Muscle of leg (tissue), 11 donors: ENCODE measurements around the gene MAGI2. TPM values are rescaled to one million over a fixed set of nuclear protein-coding genes. Genes with fewer than 3 reads are reported as not detected.
"Not testable (repeated sequence)": the region's sequence is repeated elsewhere in the genome, so short reads cannot be mapped to it uniquely, and the experiment has no call there.

Experiments used
- DNase-seq: peaks from one replicate; pipeline ENCODE4 v3.0.0; 2013
- H3K27ac ChIP-seq: one replicate; pipeline ENCODE4 v1.5.1; 2013; ENCODE audit warnings: mild to moderate bottlenecking, low read length, control low read depth
- H3K27me3 ChIP-seq: one replicate; pipeline ENCODE4 v1.6.1; 2013; ENCODE audit warnings: low read length; ENCODE audit not compliant: control insufficient read depth, insufficient read depth
- H3K36me3 ChIP-seq: one replicate; pipeline ENCODE4 v1.6.1; 2013; ENCODE audit warnings: low read length; ENCODE audit not compliant: control insufficient read depth, insufficient read depth
- H3K4me1 ChIP-seq: one replicate; pipeline ENCODE4 v1.6.1; 2013; ENCODE audit warnings: low read length; ENCODE audit not compliant: control insufficient read depth, insufficient read depth
- H3K4me3 ChIP-seq: one replicate; pipeline ENCODE4 v1.5.1; 2013; ENCODE audit warnings: low read length, control low read depth
- H3K9me3 ChIP-seq: replicated peaks from 2 replicates; pipeline ENCODE4 v1.6.1; 2013; ENCODE audit warnings: low read depth, low read length; ENCODE audit not compliant: control insufficient read depth
- WGBS: methylation state at CpG from one replicate; pipeline ENCODE4 v1.1.5; 2013; ENCODE audit warnings: missing lambda C conversion rate; ENCODE audit not compliant: insufficient coverage; 5-methylcytosine and 5-hydroxymethylcytosine counted together
- polyA plus RNA-seq, 8 donors: library from polyadenylated mRNA; unstranded; fragments of 120-200 nt; gene quantifications; one replicate each; pipeline versions ENCODE4 v1.2.1 to v1.2.3, GENCODE V29; 2013; ENCODE audit warnings: inconsistent platforms in 1 of 8, low replicate concordance in 1 of 8; ENCODE audit not compliant: insufficient read length in 8 of 8, insufficient read depth in 1 of 8
- total RNA-seq: library from RNA; stranded (reverse); fragments of 120-200 nt; gene quantifications from one replicate; pipeline ENCODE4 v1.2.4, GENCODE V29; 2013

Gene MAGI2
- total and polyA plus RNA-seq, 9 donors = 3.5 to 6.3 (median 5.2) TPM

DNA sequence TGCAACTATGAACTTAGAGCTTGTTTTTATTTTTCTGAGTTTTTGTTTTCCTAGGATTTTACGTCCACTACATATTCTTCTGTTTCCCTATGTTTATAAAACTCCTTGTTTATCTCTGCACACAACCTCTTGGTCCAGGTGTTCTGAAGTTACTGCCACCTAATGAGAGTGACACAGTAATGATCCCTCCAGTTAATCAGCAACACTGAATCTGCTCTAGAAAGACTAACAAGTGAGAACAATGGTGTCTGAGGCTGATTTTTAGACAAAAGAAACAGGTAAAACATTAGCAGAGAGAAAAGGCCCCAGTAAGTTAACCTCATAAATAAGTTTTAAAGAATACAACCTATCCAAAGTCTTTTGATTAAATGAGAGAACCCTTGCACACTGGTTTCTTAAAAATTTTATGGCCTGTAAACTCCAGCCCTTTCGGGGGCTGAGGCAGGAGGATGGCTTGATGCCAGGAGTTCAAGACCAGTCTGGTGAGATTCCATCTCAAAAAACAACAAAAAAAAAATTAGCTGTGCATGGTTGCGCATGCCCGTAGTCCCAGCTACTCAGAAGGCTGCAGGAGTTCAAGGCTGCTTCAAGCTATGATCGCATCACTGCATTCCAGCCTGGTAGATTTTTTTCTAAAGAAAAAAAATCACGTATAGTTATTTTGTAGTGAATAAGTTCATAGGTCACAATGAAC is 397.6 kb downstream of the MAGI2 start:
- no peaks in the 10 kb centered on the region for H3K27me3 ChIP-seq
- no peak overlapping the region for H3K4me3 ChIP-seq
- no peak overlapping the region for H3K27ac ChIP-seq
- H3K4me1 ChIP-seq = no peaks in the 10 kb centered on the region
- H3K36me3 ChIP-seq = no peaks in the 10 kb centered on the region
- no peaks in the 10 kb centered on the region for H3K9me3 ChIP-seq
- WGBS = 80% methylated on average over 2 of the region's 6 CpGs
- DNase-seq = no peak

GRCh38 chr7:79051915-79052314 is 401.6 kb downstream of the MAGI2 start:
- 88% methylated on average over 1 of the region's 2 CpGs for WGBS
- Histone ChIP-seq H3K4me1 (no peaks in the 10 kb centered on the region), H3K36me3 (no peaks in the 10 kb centered on the region), H3K9me3 (no peaks in the 10 kb centered on the region), H3K27ac (no peak overlapping the region), H3K4me3 (no peak overlapping the region), H3K27me3 (no peaks in the 10 kb centered on the region)
- DNase-seq = no peak

- Histone ChIP-seq H3K27ac (no peak overlapping the region), H3K36me3 (no peaks in the 10 kb centered on the region), H3K4me3 (no peak overlapping the region), H3K27me3 (no peaks in the 10 kb centered on the region), H3K4me1 (no peaks in the 10 kb centered on the region), H3K9me3 (no peaks in the 10 kb centered on the region)
- 85% methylated on average over 2 of the region's 5 CpGs for WGBS
- peak; percentile 5 for DNase-seq
Measured at GRCh38 chr7:79050603-79051002, 402.9 kb downstream of the MAGI2 start.

DNA sequence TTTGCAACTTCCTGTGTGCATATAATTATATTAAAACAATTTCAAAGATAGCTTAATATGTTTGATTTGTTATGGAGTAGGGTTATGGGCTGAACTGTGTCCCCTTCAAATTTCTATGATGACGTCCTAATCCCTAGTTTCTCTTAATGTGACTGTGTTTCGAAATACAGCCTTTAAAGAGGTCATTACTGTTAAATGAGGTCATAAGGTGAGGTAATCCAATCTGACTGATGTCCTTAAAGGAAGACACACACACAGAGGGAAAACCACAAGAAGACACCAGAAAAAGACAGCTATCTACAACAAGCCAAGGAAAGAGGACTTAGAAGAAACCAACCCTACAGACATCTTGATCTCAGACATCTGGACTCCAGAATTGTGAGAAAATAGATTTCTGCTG is 407.4 kb downstream of the MAGI2 start:
- H3K4me1 ChIP-seq = no peaks in the 10 kb centered on the region
- H3K4me3 ChIP-seq = no peak overlapping the region
- DNase-seq = no peak
- no CpG with 5 or more reads among the region's 2 CpGs for WGBS
- H3K36me3 ChIP-seq = no peaks in the 10 kb centered on the region
- H3K27ac ChIP-seq = no peak overlapping the region
- no peaks in the 10 kb centered on the region for H3K9me3 ChIP-seq
- H3K27me3 ChIP-seq = no peaks in the 10 kb centered on the region

- Histone ChIP-seq H3K27ac (no peak overlapping the region), H3K9me3 (no peaks in the 10 kb centered on the region), H3K27me3 (no peaks in the 10 kb centered on the region), H3K4me3 (no peak overlapping the region), H3K36me3 (no peaks in the 10 kb centered on the region), H3K4me1 (no peaks in the 10 kb centered on the region)
- WGBS = no CpG with 5 or more reads among the region's 4 CpGs
- peak; percentile 26 for DNase-seq
Measured at GRCh38 chr7:79037001-79037400, 416.5 kb downstream of the MAGI2 start.

DNA sequence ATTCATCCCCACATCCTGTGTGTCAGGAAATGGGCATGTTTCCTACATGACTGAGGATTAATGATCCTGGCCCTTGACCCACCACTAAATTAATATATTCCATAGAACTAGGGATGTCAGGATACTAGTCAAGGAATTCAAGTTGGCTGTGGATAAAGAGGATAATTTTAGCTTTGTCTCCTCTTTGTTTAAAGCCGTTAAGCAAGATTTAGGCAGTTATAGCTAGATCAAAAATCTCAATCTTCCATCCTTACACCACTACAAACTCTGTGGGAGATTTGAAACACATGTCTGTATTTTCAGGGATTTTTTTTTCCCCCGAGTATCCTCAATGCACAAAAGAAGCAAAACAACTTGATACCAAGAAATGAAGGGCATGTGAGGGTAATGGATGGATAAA is 417.1 kb downstream of the MAGI2 start:
- no peak overlapping the region for H3K4me3 ChIP-seq
- H3K27ac ChIP-seq = no peak overlapping the region
- no CpG with 5 or more reads among the region's 2 CpGs for WGBS
- H3K36me3 ChIP-seq = no peaks in the 10 kb centered on the region
- no peaks in the 10 kb centered on the region for H3K9me3 ChIP-seq
- H3K4me1 ChIP-seq = no peaks in the 10 kb centered on the region
- H3K27me3 ChIP-seq = no peaks in the 10 kb centered on the region
- DNase-seq = no peak

DNA sequence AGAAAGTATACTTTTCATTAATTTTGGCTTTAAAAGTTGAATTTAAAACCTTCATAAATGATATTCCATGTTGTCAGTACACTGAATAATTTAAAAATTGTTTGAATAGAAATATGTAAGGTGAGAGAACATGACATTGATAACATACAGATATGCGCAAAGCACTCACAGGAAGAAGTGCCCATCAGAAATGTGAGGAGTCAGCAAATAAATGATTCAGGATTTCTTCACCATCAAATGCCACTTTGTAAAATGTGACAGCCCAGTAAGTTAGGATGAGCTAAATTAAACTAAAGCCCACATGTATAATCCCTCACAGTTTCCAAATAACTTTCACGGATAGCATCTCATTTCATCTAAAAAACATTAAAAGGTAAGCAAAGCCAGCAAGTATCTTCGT is 417.6 kb downstream of the MAGI2 start:
- no CpG with 5 or more reads among the region's 3 CpGs for WGBS

DNA sequence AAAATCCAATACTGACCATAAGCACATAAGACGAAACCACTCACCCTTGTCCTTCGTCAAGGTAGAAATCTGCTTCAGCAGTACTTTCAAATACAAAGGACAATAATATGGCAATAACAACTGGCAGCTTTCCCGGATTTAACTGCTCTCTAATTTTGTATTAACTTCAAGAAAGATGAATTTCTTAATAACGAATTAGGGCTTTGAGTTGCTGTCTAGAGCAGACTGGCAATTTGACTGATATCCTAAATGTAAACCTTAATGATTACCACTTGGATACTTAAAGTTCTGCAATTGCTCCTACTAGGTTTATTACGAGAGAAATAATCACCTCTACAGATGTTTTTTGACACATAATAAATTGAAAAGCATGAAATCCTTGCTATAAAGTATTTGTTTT is 418.7 kb downstream of the MAGI2 start:
- DNase-seq = no peak
- no peaks in the 10 kb centered on the region for H3K9me3 ChIP-seq
- H3K36me3 ChIP-seq = no peaks in the 10 kb centered on the region
- no peak overlapping the region for H3K27ac ChIP-seq
- no peak overlapping the region for H3K4me3 ChIP-seq
- no CpG with 5 or more reads among the region's 5 CpGs for WGBS
- H3K4me1 ChIP-seq = no peaks in the 10 kb centered on the region
- H3K27me3 ChIP-seq = no peaks in the 10 kb centered on the region

More for the DNA sequence above, 417.6 kb downstream of the MAGI2 start:
- DNase-seq = no peak
- Histone ChIP-seq H3K27me3 (no peaks in the 10 kb centered on the region), H3K36me3 (no peaks in the 10 kb centered on the region), H3K4me1 (no peaks in the 10 kb centered on the region), H3K9me3 (no peaks in the 10 kb centered on the region), H3K27ac (no peak overlapping the region), H3K4me3 (no peak overlapping the region)

DNA sequence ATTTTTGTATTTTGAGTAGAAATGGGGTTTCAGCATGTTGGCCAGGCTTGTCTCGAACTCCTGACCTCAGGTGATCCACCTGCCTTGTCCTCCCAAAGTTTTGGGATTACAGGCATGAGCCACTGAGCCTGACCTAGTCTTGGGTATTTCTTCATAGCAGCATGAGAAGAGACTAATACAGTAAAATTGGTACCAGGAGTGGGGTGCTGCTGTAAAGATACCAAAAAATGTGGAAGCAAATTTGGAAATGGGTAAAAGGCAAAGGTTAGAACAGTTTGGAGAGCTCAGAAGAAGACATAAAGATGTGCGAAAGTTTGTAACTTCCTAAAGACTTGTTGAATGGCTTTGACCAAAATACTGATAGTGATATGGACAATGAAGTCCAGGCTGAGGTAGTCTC is 433.8 kb downstream of the MAGI2 start:
- not testable (repeated sequence) for DNase-seq, H3K27me3 ChIP-seq, H3K4me1 ChIP-seq, H3K36me3 ChIP-seq, H3K27ac ChIP-seq, H3K4me3 ChIP-seq
- 72% methylated on average over 2 of the region's 2 CpGs for WGBS
- H3K9me3 ChIP-seq = peaks cover 12% of the 10 kb centered on the region

GRCh38 chr7:79011921-79012320 is 441.5 kb downstream of the MAGI2 start:
- Histone ChIP-seq H3K4me3 (no peak overlapping the region), H3K27ac (no peak overlapping the region), H3K36me3 (no peaks in the 10 kb centered on the region), H3K4me1 (no peaks in the 10 kb centered on the region), H3K9me3 (no peaks in the 10 kb centered on the region), H3K27me3 (no peaks in the 10 kb centered on the region)
- 55% methylated on average over 2 of the region's 2 CpGs for WGBS
- DNase-seq = no peak

DNA sequence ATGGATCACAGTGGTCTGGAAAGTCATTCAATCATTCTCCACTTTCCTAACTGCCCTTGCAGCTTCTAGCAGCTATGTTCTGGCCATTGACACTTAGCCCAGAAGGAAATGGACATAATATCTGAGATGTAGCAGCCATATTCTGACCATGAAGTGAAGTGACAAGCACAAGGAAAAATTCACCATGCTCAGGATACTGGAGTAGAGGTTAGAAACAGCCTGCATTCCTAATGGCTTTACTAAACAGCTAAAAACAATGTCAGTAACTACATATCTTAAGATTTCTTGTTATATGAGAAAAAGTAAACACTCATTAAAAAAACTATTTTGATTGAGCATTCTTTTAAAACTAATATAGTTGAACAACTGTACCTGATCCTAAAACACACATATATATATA is 443.8 kb downstream of the MAGI2 start:
- no peak for DNase-seq
- Histone ChIP-seq H3K36me3 (no peaks in the 10 kb centered on the region), H3K9me3 (no peaks in the 10 kb centered on the region), H3K4me3 (no peak overlapping the region), H3K27ac (no peak overlapping the region), H3K27me3 (no peaks in the 10 kb centered on the region), H3K4me1 (no peaks in the 10 kb centered on the region)
